ENCODE data around the gene PRDM12. TPM values are rescaled to one million over a fixed set of nuclear protein-coding genes. Genes with fewer than 3 reads are reported as not detected.

PRDM12 gene
- total RNA-seq, 4 donors from 2014 or later, result not detected

- no peak for DNase-seq (ENCODE audit: extremely low spot score)
- H3K4me3 ChIP-seq, result no peak overlapping the region
- 83% methylated on average over 8 of the region's 8 CpGs for WGBS
- TF ChIP-seq POLR2AphosphoS5 (IDR thresholded peaks at IDR 0.05) (no peak), EP300 (IDR thresholded peaks at IDR 0.05) (no peak), CTCF (IDR thresholded peaks at IDR 0.05) (no peak), POLR2A (IDR thresholded peaks at IDR 0.05; ENCODE audit: low read depth) (no peak)
- no peak overlapping the region for H3K27ac ChIP-seq (replicated peaks in 1 of 4)
- H3K4me1 ChIP-seq, result peaks cover 27 to 62% (median 46%) of the 10 kb centered on the region in 4 donors
- intact Hi-C loops (cut with DNase I), result no loop called here
- H3K9me3 ChIP-seq, result no peaks in the 10 kb centered on the region
- H3K27me3 ChIP-seq, result no peaks in the 10 kb centered on the region
- H3K36me3 ChIP-seq, result peaks cover 24 to 70% (median 61%) of the 10 kb centered on the region in 4 donors
Observed at GRCh38 chr9:130696996-130697395, 32.6 kb downstream of the PRDM12 start.

DNA sequence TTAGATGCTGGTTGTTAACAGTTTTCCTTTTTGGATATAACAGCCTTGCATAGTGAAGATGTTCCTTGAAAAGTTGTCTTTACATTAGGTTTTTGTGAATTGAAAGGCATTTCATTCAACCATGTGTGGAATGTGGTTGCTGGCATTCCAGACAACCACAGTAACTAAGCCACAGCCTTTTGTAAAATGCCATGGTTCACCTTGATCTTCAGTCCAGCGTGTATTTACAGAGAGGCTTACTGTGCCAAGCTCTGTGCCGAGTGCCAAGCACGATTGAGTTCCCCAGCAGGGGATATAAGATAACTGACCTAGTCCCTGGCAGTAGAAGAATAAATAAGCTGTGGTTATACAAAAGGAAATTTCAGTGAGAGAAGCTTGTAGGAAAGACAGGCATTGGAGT is 34.1 kb downstream of the PRDM12 start:
- intact Hi-C loops (cut with DNase I), result no loop called here
- 71% methylated on average over 3 of the region's 3 CpGs for WGBS
- H3K9me3 ChIP-seq, result no peaks in the 10 kb centered on the region
- H3K36me3 ChIP-seq, result peaks cover 24 to 85% (median 76%) of the 10 kb centered on the region in 4 donors
- DNase-seq (ENCODE audit: extremely low spot score), result no peak
- peaks cover 27 to 56% (median 48%) of the 10 kb centered on the region in 4 donors for H3K4me1 ChIP-seq
- no peak for TF ChIP-seq POLR2A (IDR thresholded peaks at IDR 0.05; ENCODE audit: low read depth)
- no peak for TF ChIP-seq POLR2AphosphoS5 (IDR thresholded peaks at IDR 0.05)
- TF ChIP-seq CTCF (IDR thresholded peaks at IDR 0.05), result no peak
- no peak for TF ChIP-seq EP300 (IDR thresholded peaks at IDR 0.05)
- H3K27me3 ChIP-seq, result no peaks in the 10 kb centered on the region
- no peak overlapping the region for H3K4me3 ChIP-seq
- H3K27ac ChIP-seq (replicated peaks in 1 of 4), result no peak overlapping the region

DNA sequence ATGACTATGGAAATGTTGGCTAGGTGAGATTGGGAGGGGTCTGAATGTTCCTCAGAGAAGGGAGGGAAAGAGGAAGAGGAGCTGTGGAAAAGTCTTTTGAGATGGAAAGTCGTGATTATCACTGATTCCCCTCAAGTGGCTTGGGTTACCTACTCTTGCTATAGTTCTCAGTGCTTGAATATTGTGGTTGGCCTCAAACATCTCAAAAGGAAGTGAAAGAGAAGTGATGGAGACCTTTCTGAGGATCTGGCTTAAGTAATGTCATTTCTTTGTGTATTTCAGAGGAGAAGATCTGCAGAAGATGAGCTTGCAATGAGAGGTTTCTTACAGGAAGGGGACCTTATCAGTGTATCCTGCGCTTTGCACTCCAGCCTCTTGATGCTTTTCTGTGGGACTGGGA is 34.7 kb downstream of the PRDM12 start:
- WGBS, result 79% methylated on average over 2 of the region's 2 CpGs
- Histone ChIP-seq H3K27me3 (no peaks in the 10 kb centered on the region), H3K4me3 (no peak overlapping the region), H3K9me3 (no peaks in the 10 kb centered on the region), H3K27ac (replicated peaks in 1 of 4) (peak overlapping the region in 1 of 4 donors; percentile 71), H3K36me3 (peaks cover 29 to 91% (median 81%) of the 10 kb centered on the region in 4 donors), H3K4me1 (peaks cover 27 to 52% (median 46%) of the 10 kb centered on the region in 4 donors)
- intact Hi-C loops (cut with DNase I), result no loop called here
- no peak for DNase-seq (ENCODE audit: extremely low spot score)
- TF ChIP-seq EP300 (IDR thresholded peaks at IDR 0.05) (no peak), CTCF (IDR thresholded peaks at IDR 0.05) (no peak), POLR2A (IDR thresholded peaks at IDR 0.05; ENCODE audit: low read depth) (no peak), POLR2AphosphoS5 (IDR thresholded peaks at IDR 0.05) (no peak)

GRCh38 chr9:130701059-130702022 is 36.9 kb downstream of the PRDM12 start:
- intact Hi-C loops (cut with DNase I), result loop anchor here (2.0 to 5.0 kb wide), 3 partner anchors 66 to 343 kb away; no protein-coding TSS in a partner anchor
- Histone ChIP-seq H3K27ac (replicated peaks in 1 of 4) (peak overlapping the region; percentile 50 to 71 (median 67)), H3K4me3 (no peak overlapping the region), H3K9me3 (no peaks in the 10 kb centered on the region), H3K4me1 (peaks cover 16 to 33% (median 30%) of the 10 kb centered on the region in 4 donors), H3K27me3 (no peaks in the 10 kb centered on the region), H3K36me3 (peaks cover 33 to 93% (median 85%) of the 10 kb centered on the region in 4 donors)
- 48% methylated on average over 12 of the region's 13 CpGs for WGBS
- no peak for DNase-seq (ENCODE audit: extremely low spot score)
- TF ChIP-seq CTCF (IDR thresholded peaks at IDR 0.05) (peak; percentile 94 to 95 (median 95)), EP300 (IDR thresholded peaks at IDR 0.05) (no peak), POLR2AphosphoS5 (IDR thresholded peaks at IDR 0.05) (peak in 1 of 2 donors; percentile 52)
